ENCODE data around the gene RAB4B. TPM values are rescaled to one million over a fixed set of nuclear protein-coding genes. Genes with fewer than 3 reads are reported as not detected.

RAB4B gene
- total RNA-seq, 1 donor from 2014 or later, result 29.2 TPM

DNA sequence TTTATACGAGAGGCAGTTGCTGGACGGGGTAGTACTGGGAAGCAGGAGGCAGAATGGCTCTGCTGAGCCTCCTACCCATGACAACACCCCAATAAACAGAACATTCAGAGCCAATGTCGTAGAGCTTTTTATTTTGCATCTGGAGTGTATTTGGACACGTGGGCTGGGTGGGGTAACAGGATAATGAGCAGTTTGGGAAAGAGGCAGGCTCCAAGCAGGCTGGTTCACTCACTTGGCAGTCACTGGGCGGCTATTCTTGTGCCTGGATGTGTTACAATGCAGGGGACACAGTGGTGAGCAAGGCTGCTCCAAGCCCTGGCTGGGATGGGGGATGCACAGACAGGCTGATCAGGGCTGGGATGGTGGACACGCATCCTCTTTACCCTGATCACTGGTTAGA lies 37.3 kb upstream of the RAB4B start:
- Mint-ChIP-seq H3K27me3 (ENCODE audit: unreplicated experiment) (peaks cover 7% of the 10 kb centered on the region), H3K36me3 (ENCODE audit: low read depth, unreplicated experiment) (peaks cover 13% of the 10 kb centered on the region), H3K4me1 (ENCODE audit: unreplicated experiment) (no peaks in the 10 kb centered on the region), H3K4me3 (ENCODE audit: unreplicated experiment) (no peak overlapping the region), H3K27ac (ENCODE audit: unreplicated experiment) (no peak overlapping the region), H3K9me3 (ENCODE audit: unreplicated experiment) (no peaks in the 10 kb centered on the region)
- TF ChIP-seq CTCF (IDR thresholded peaks at IDR 0.05; ENCODE audit: unreplicated experiment), result no peak
- DNase-seq (ENCODE audit: low spot score), result no peak

DNA sequence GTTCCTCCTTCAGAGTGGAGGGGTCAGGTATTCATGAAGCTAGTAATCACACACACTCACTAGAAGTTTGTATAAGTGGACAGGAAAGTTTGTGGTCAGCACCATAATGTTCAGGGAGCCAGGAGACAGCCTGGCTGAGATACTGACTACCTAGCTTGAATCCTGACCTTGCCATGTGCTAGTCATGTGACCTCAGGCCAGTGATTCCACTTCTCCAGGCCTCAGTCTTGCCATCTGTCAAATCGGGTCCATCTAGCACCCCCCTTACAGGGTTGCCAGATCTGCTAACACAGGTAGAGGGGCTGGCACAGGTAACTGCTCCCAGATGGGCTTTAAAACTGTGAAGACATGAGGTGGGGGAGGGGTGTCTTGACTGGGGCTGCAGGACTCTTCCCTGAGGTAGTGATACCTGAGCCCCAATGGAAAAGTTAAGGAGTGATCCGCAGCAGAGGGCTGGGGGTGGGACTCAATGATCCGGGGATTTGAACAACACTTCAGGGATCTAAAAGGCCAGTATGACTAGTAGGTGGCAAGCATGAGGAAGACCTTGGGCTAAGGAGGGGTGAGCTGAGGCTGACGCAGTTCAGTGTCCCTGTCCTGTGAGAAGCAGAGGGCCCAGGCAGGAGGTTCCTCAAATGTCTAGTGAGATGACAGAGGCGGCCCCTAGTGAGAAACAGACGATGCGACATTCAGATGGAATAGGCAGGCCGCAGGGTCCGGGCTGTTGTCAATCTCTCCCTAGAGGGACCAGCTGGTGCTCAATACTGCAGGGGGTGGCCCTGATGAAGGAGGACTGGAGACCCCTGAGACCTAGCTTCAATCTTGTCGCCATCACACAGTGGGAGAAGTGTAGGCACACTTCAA lies 36.3 kb upstream of the RAB4B start:
- H3K27me3 Mint-ChIP-seq (ENCODE audit: unreplicated experiment), result peaks cover 9% of the 10 kb centered on the region
- DNase-seq (ENCODE audit: low spot score), result no peak
- no peak for TF ChIP-seq CTCF (IDR thresholded peaks at IDR 0.05; ENCODE audit: unreplicated experiment)
- H3K4me1 Mint-ChIP-seq (ENCODE audit: unreplicated experiment), result no peaks in the 10 kb centered on the region
- no peaks in the 10 kb centered on the region for H3K9me3 Mint-ChIP-seq (ENCODE audit: unreplicated experiment)
- H3K27ac Mint-ChIP-seq (ENCODE audit: unreplicated experiment), result peak overlapping the region; percentile 2
- peaks cover 13% of the 10 kb centered on the region for H3K36me3 Mint-ChIP-seq (ENCODE audit: low read depth, unreplicated experiment)
- no peak overlapping the region for H3K4me3 Mint-ChIP-seq (ENCODE audit: unreplicated experiment)

DNA sequence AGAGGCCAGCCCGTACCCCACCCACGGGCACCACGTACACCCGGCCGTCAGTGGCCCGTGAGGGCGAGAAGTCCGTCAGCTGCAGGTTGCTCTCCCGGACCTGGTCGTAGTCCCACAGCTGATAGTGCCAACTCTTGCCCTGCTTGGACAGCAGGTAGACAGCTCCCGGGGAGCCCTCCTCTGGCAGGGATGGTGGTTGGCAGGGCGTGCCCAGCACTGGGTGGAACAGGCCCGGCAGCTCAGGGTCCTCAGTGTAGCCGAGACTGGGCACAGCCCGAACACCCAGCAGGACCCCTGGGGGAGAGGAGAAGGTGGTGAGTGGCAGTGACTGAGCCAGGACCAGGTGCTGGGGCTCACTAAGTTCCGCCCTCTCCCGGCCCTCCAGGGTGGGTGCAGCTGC lies 35.6 kb upstream of the RAB4B start:
- H3K27me3 Mint-ChIP-seq (ENCODE audit: unreplicated experiment), result peaks cover 9% of the 10 kb centered on the region
- no peaks in the 10 kb centered on the region for H3K9me3 Mint-ChIP-seq (ENCODE audit: unreplicated experiment)
- TF ChIP-seq CTCF (IDR thresholded peaks at IDR 0.05; ENCODE audit: unreplicated experiment), result no peak
- H3K4me1 Mint-ChIP-seq (ENCODE audit: unreplicated experiment), result no peaks in the 10 kb centered on the region
- H3K36me3 Mint-ChIP-seq (ENCODE audit: low read depth, unreplicated experiment), result peaks cover 12% of the 10 kb centered on the region
- H3K27ac Mint-ChIP-seq (ENCODE audit: unreplicated experiment), result no peak overlapping the region
- H3K4me3 Mint-ChIP-seq (ENCODE audit: unreplicated experiment), result no peak overlapping the region
- no peak for DNase-seq (ENCODE audit: low spot score)

DNA sequence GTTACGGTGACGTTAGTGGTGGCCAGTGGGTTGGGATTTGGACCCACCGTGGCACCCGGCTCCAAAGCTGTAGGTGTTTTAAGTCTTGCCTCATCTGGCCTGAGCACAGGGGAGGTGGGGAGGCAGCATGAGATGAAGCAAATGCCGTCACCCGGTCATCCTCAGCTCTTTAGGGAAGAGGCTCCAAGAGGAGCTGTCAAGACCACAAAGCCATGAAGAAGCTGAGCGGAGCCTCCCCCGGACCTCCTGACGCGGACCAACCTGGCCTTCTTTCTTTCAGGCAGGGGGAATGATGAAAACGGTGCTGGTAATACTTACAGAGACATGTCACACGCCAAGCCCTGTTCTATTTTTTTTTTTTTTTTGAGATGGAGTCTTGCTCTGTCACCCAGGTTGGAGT lies 35.2 kb upstream of the RAB4B start:
- H3K9me3 Mint-ChIP-seq (ENCODE audit: unreplicated experiment), result no peaks in the 10 kb centered on the region
- TF ChIP-seq CTCF (IDR thresholded peaks at IDR 0.05; ENCODE audit: unreplicated experiment), result no peak
- H3K4me1 Mint-ChIP-seq (ENCODE audit: unreplicated experiment), result no peaks in the 10 kb centered on the region
- H3K4me3 Mint-ChIP-seq (ENCODE audit: unreplicated experiment), result no peak overlapping the region
- H3K27ac Mint-ChIP-seq (ENCODE audit: unreplicated experiment), result no peak overlapping the region
- peaks cover 9% of the 10 kb centered on the region for H3K27me3 Mint-ChIP-seq (ENCODE audit: unreplicated experiment)
- H3K36me3 Mint-ChIP-seq (ENCODE audit: low read depth, unreplicated experiment), result peaks cover 9% of the 10 kb centered on the region
- no peak for DNase-seq (ENCODE audit: low spot score)

DNA sequence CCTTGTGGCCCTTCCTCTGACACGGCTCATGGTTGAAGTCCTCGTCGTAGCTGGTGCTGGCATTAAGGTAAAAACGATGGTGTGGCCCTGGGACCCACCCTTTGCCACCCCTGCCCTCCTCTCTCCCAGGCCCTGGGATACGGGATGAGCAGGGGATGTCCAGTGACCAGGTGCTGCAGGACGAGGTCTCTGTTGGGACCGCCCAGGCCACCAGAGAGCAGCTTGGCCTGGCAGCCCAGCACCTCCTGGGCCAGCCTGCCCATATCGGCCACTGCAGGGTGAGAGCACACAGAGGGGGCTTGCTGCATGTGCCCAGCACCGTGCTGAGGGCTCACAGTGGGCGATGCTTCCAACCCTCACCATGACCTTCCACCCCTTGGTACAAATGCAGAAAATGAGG lies 34.1 kb upstream of the RAB4B start:
- Mint-ChIP-seq H3K36me3 (ENCODE audit: low read depth, unreplicated experiment) (peaks cover 6% of the 10 kb centered on the region), H3K27ac (ENCODE audit: unreplicated experiment) (no peak overlapping the region), H3K4me3 (ENCODE audit: unreplicated experiment) (no peak overlapping the region)

More for the DNA sequence above, 34.1 kb upstream of the RAB4B start:
- no peaks in the 10 kb centered on the region for H3K9me3 Mint-ChIP-seq (ENCODE audit: unreplicated experiment)
- DNase-seq (ENCODE audit: low spot score), result no peak
- H3K4me1 Mint-ChIP-seq (ENCODE audit: unreplicated experiment), result peaks cover 5% of the 10 kb centered on the region
- TF ChIP-seq CTCF (IDR thresholded peaks at IDR 0.05; ENCODE audit: unreplicated experiment), result no peak
- peaks cover 6% of the 10 kb centered on the region for H3K27me3 Mint-ChIP-seq (ENCODE audit: unreplicated experiment)
